SK-N-SH (cell line): ENCODE results near the gene RPS6KA5. TPM values are rescaled to one million over a fixed set of nuclear protein-coding genes. Genes with fewer than 3 reads are reported as not detected.

ENCODE experiments used
- CTCF ChIA-PET: fragments of 300-600, 350-600 bp; formaldehyde crosslinking; extraction: SDS; loops from one replicate; lab custom pipeline; 2021; lab: Yijun Ruan, JAX
- POLR2A ChIA-PET: fragments of 350-600 bp; sonication (Branson Sonifier 250); formaldehyde crosslinking; extraction: SDS; loops from one replicate; lab custom pipeline; 2020; ENCODE audit warnings: antibody characterized with exemption, inconsistent platforms; lab: Yijun Ruan, JAX
- DNase-seq: peaks from one replicate; pipeline ENCODE4 v3.0.0; 2012
- H2AFZ ChIP-seq: fragments of 200-600 bp; sonication (generic); 2 replicates; pipeline ENCODE4 v1.8.1; 2016; ENCODE audit warnings: antibody characterized with exemption, mild to moderate bottlenecking, low read depth
- H3F3A ChIP-seq: fragments of 200-600 bp; sonication (generic); replicated peaks from 2 replicates; pipeline ENCODE3; 2016; ENCODE audit warnings: antibody characterized with exemption, mild to moderate bottlenecking; ENCODE audit not compliant: insufficient read depth
- H3K27ac ChIP-seq, 2 experiments: fragments of 200-500 bp in 1 of 2; fragments of 200-600 bp in 1 of 2; sonication (Bioruptor generic) in 1 of 2; sonication (generic), shearing (Covaris generic) in 1 of 2; 2 replicates each; pipeline versions ENCODE4 v1.5.1 to v1.6.1; 2014 to 2016; ENCODE audit warnings: low read depth in 2 of 2, inconsistent platforms in 1 of 2, low read length in 1 of 2, mild to moderate bottlenecking in 1 of 2, mixed read lengths in 1 of 2
- H3K27me3 ChIP-seq: fragments of 200-600 bp; sonication (generic), shearing (Covaris generic); 2 replicates; pipeline ENCODE4 v1.6.1; 2016; ENCODE audit warnings: mixed run types; ENCODE audit not compliant: insufficient read depth
- H3K36me3 ChIP-seq, 2 experiments: fragments of 200-500 bp in 1 of 2; fragments of 200-600 bp in 1 of 2; sonication (Bioruptor generic) in 1 of 2; sonication (generic) in 1 of 2; replicated peaks in 1 of 2; 2 replicates each; pipeline versions ENCODE3 to v1.5.1; 2014 to 2016; ENCODE audit warnings: low read length in 1 of 2, mild to moderate bottlenecking in 1 of 2; ENCODE audit not compliant: insufficient read depth in 2 of 2, control insufficient read depth in 1 of 2
- H3K4me1 ChIP-seq, 2 experiments: fragments of 200-500 bp in 1 of 2; fragments of 200-600 bp in 1 of 2; sonication (Bioruptor generic) in 1 of 2; sonication (generic), shearing (Covaris generic) in 1 of 2; 2 replicates each; pipeline versions ENCODE4 v1.5.1 to v1.6.1; 2014 to 2016; ENCODE audit warnings: low read depth in 1 of 2, low read length in 1 of 2, mixed run types in 1 of 2; ENCODE audit not compliant: insufficient read depth in 2 of 2, control insufficient read depth in 1 of 2
- H3K4me2 ChIP-seq: fragments of 200-600 bp; sonication (generic), shearing (Covaris generic); 2 replicates; pipeline ENCODE4 v1.6.1; 2017; ENCODE audit warnings: mixed run types
- H3K4me3 ChIP-seq, 2 experiments: fragments of 200-500 bp in 1 of 2; fragments of 200-600 bp in 1 of 2; sonication (Bioruptor generic) in 1 of 2; sonication (generic), shearing (Covaris generic) in 1 of 2; 2 replicates each; pipeline versions ENCODE4 v1.5.1 to v1.8.1; 2014 to 2016; ENCODE audit warnings: low read depth in 2 of 2, inconsistent platforms in 1 of 2, low read length in 1 of 2, mild to moderate bottlenecking in 1 of 2, mixed read lengths in 1 of 2, moderate library complexity in 1 of 2
- H3K79me2 ChIP-seq: fragments of 200-600 bp; sonication (generic); 2 replicates; pipeline ENCODE4 v1.8.1; 2017; ENCODE audit warnings: mild to moderate bottlenecking; ENCODE audit not compliant: insufficient read depth
- H3K9ac ChIP-seq: fragments of 200-600 bp; sonication (generic); 2 replicates; pipeline ENCODE4 v1.6.1; 2017; ENCODE audit warnings: mixed run types
- H3K9me2 ChIP-seq: fragments of 200-600 bp; sonication (generic); 2 replicates; pipeline ENCODE4 v1.6.1; 2017; ENCODE audit warnings: mixed run types
- H3K9me3 ChIP-seq: fragments of 200-600 bp; sonication (generic); 2 replicates; pipeline ENCODE4 v1.6.1; 2017; ENCODE audit warnings: mixed run types, mild to moderate bottlenecking, moderate library complexity
- H4K20me1 ChIP-seq: fragments of 200-600 bp; sonication (generic); 2 replicates; pipeline ENCODE4 v1.6.1; 2017; ENCODE audit warnings: mild to moderate bottlenecking, mixed run types; ENCODE audit not compliant: insufficient read depth
- CHD2 ChIP-seq: fragments of 150-350 bp; IDR thresholded peaks from 2 replicates; pipeline ENCODE4 v1.6.1; 2018; ENCODE audit warnings: low read length; ENCODE audit not compliant: partially characterized antibody
- EP300 ChIP-seq, 2 experiments: IDR thresholded peaks; 2 replicates each; pipeline versions ENCODE4 v1.4.0 to v1.6.1; 2012; ENCODE audit warnings: borderline replicate concordance in 1 of 2, low read depth in 1 of 2, low read length in 1 of 2
- FOXM1 ChIP-seq: IDR thresholded peaks from 2 replicates; pipeline ENCODE4 v1.4.0; 2012; ENCODE audit warnings: low read depth, mild to moderate bottlenecking
- GABPA ChIP-seq: IDR thresholded peaks from 2 replicates; pipeline ENCODE4 v1.4.0; 2012; ENCODE audit warnings: low read depth, mild to moderate bottlenecking
- MXI1 ChIP-seq: IDR thresholded peaks from 2 replicates; pipeline ENCODE4 v1.6.1; 2012; ENCODE audit warnings: mild to moderate bottlenecking, low read depth, low read length, improper control_type of control experiment
- POLR2AphosphoS5 ChIP-seq: IDR thresholded peaks from 2 replicates; pipeline ENCODE4 v1.6.1; 2012; ENCODE audit warnings: low read depth, low read length
- RAD21 ChIP-seq: IDR thresholded peaks from 2 replicates; pipeline ENCODE4 v1.6.1; 2012; ENCODE audit warnings: mild to moderate bottlenecking, low read length
- RFX5 ChIP-seq: IDR thresholded peaks from 2 replicates; pipeline ENCODE4 v1.6.1; 2012; ENCODE audit warnings: mild to moderate bottlenecking, improper control_type of control experiment, low read length
- RXRA ChIP-seq: IDR thresholded peaks from 2 replicates; pipeline ENCODE4 v1.4.0; 2012; ENCODE audit warnings: low read depth, mild to moderate bottlenecking, borderline replicate concordance
- SIN3A ChIP-seq: IDR thresholded peaks from 2 replicates; pipeline ENCODE4 v1.6.1; 2012; ENCODE audit warnings: low read depth, mild to moderate bottlenecking, low read length, moderate library complexity, borderline replicate concordance
- SMC3 ChIP-seq: IDR thresholded peaks from 2 replicates; pipeline ENCODE4 v1.6.1; 2012; ENCODE audit warnings: low read depth, low read length, improper control_type of control experiment
- YY1 ChIP-seq: IDR thresholded peaks from 2 replicates; pipeline ENCODE4 v1.4.0; 2012; ENCODE audit warnings: low read depth, mild to moderate bottlenecking
- WGBS: methylation state at CpG from one replicate; pipeline ENCODE4 v1.1.6; 2017; ENCODE audit warnings: low lambda C conversion rate; 5-methylcytosine and 5-hydroxymethylcytosine counted together
- polyA plus RNA-seq, 3 experiments: library from polyadenylated mRNA; depleted of rRNA; stranded (reverse); fragments of >200 nt; gene quantifications; 2 replicates each; pipeline ENCODE4 v1.2.3, GENCODE V29; 2012
- TF ChIP-seq, protein P1 (sequence below): fragments of 150-350 bp; IDR thresholded peaks from 2 replicates; pipeline ENCODE4 v1.6.1; 2017; ENCODE audit warnings: antibody characterized with exemption, low read length, low read depth, borderline replicate concordance
- TF ChIP-seq, protein P2 (sequence below): IDR thresholded peaks from 2 replicates; pipeline ENCODE4 v1.4.0; 2012; ENCODE audit warnings: low read depth, borderline replicate concordance
- TF ChIP-seq, protein P3 (sequence below): IDR thresholded peaks from 2 replicates; pipeline ENCODE4 v1.4.0; 2012; ENCODE audit warnings: low read depth
- TF ChIP-seq, protein P4 (sequence below): IDR thresholded peaks from 2 replicates; pipeline ENCODE4; 2012
- TF ChIP-seq, protein P5 (sequence below): IDR thresholded peaks from 2 replicates; pipeline ENCODE4 v1.6.1; 2012; ENCODE audit warnings: mild to moderate bottlenecking, low read depth, low read length, moderate library complexity
- TF ChIP-seq, protein P6 (sequence below): fragments of 200-600 bp; sonication (generic); IDR thresholded peaks from 2 replicates; pipeline ENCODE4 v1.6.1; 2017; ENCODE audit warnings: antibody characterized with exemption, mild to moderate bottlenecking, moderate library complexity

RPS6KA5 gene
- polyA plus RNA-seq, 1 of the 3 experiments (the other 2 are of a cell fraction) = 0.67 TPM

DNA sequence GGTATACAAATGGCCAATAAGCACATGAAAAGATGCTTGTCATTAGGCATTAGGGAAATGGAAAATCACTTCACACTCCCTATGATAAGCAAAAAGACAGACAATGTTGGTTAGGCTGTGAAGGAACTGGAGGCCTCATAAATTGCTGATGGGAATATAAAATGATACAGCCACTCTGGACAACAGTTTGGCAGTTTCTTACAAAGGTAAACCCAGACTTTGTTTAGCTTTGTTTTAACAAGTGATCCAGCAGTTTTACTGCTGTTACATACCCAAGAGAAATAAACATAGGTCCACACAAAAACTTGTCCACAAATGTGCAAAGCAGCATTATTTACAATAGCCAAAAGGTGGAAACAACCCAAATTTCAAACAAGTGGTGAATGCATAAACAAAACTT is 5.4 kb downstream of the RPS6KA5 start:
- Histone ChIP-seq H3K4me2 (no peak overlapping the region), H3K4me1 (peaks cover 0 to 4% of the 10 kb centered on the region in 2 experiments; a peak in 2 of 4 replicates), H3K36me3 (no peaks in the 10 kb centered on the region), H3K4me3 (no peak overlapping the region), H3K27me3 (no peaks in the 10 kb centered on the region), H3K9me2 (no peaks in the 10 kb centered on the region), H3K9ac (no peak overlapping the region), H3K9me3 (no peaks in the 10 kb centered on the region), H3F3A (no peaks in the 10 kb centered on the region), H4K20me1 (no peaks in the 10 kb centered on the region), H3K27ac (no peak overlapping the region), H3K79me2 (no peaks in the 10 kb centered on the region), H2AFZ (no peak overlapping the region)
- DNase-seq = no peak
- ChIA-PET POLR2A (no interaction called here), CTCF (interaction anchor here (1.8 kb wide), 1 partner anchor 152 kb away, joined by 6 read pairs; no protein-coding TSS in a partner anchor)
- TF ChIP-seq GABPA (no peak), CHD2 (no peak), RFX5 (no peak), EP300 (IDR thresholded peaks at IDR 0.05; ENCODE audit: borderline replicate concordance in 1 of 2, low read depth in 1 of 2, low read length in 1 of 2) (no peak), SMC3 (no peak), RXRA (no peak), POLR2AphosphoS5 (no peak)
- TF ChIP-seq, protein P1, sequence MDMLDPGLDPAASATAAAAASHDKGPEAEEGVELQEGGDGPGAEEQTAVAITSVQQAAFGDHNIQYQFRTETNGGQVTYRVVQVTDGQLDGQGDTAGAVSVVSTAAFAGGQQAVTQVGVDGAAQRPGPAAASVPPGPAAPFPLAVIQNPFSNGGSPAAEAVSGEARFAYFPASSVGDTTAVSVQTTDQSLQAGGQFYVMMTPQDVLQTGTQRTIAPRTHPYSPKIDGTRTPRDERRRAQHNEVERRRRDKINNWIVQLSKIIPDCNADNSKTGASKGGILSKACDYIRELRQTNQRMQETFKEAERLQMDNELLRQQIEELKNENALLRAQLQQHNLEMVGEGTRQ = no peak
- TF ChIP-seq, protein P2, sequence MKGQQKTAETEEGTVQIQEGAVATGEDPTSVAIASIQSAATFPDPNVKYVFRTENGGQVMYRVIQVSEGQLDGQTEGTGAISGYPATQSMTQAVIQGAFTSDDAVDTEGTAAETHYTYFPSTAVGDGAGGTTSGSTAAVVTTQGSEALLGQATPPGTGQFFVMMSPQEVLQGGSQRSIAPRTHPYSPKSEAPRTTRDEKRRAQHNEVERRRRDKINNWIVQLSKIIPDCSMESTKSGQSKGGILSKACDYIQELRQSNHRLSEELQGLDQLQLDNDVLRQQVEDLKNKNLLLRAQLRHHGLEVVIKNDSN = no peak
- TF ChIP-seq, protein P3, sequence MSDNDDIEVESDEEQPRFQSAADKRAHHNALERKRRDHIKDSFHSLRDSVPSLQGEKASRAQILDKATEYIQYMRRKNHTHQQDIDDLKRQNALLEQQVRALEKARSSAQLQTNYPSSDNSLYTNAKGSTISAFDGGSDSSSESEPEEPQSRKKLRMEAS = no peak

DNA sequence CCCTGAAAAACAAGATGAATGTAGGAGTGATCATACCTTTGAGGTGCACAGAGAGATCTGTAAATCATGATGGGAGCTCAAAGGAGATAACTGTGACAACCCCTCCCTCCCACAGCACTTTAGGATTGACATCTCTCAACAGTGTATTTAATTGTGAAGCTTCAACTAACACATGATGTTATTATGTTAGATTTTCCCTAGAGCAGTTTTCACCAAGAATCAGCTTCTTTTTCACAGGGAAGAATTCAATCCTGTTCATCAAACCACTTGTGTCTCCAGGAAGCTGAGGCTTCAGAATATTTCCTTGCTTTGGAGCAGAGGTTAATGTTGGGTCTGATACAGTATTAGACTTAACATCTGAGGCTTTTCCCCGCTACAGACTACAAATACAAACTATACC is 11.8 kb downstream of the RPS6KA5 start:
- no peaks in the 10 kb centered on the region for H3F3A ChIP-seq
- no peak for DNase-seq
- H3K4me1 ChIP-seq = no peaks in the 10 kb centered on the region; a peak in 1 of 4 replicates
- no peak overlapping the region for H3K4me3 ChIP-seq
- H3K36me3 ChIP-seq = no peaks in the 10 kb centered on the region
- H3K9me2 ChIP-seq = no peaks in the 10 kb centered on the region
- ChIA-PET CTCF (interaction anchor here (1.5 to 2.0 kb wide), 3 partner anchors 10 to 124 kb away, joined by 5 to 7 read pairs (median 6); no protein-coding TSS in a partner anchor), POLR2A (no interaction called here)
- H3K4me2 ChIP-seq = no peak overlapping the region
- TF ChIP-seq SIN3A (no peak), MXI1 (no peak), YY1 (no peak), EP300 (IDR thresholded peaks at IDR 0.05; ENCODE audit: borderline replicate concordance in 1 of 2, low read depth in 1 of 2, low read length in 1 of 2) (no peak), RAD21 (no peak), SMC3 (no peak), FOXM1 (no peak)
- TF ChIP-seq, protein P4, sequence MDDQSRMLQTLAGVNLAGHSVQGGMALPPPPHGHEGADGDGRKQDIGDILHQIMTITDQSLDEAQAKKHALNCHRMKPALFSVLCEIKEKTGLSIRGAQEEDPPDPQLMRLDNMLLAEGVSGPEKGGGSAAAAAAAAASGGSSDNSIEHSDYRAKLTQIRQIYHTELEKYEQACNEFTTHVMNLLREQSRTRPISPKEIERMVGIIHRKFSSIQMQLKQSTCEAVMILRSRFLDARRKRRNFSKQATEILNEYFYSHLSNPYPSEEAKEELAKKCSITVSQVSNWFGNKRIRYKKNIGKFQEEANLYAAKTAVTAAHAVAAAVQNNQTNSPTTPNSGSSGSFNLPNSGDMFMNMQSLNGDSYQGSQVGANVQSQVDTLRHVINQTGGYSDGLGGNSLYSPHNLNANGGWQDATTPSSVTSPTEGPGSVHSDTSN = no peak
- TF ChIP-seq, protein P5, sequence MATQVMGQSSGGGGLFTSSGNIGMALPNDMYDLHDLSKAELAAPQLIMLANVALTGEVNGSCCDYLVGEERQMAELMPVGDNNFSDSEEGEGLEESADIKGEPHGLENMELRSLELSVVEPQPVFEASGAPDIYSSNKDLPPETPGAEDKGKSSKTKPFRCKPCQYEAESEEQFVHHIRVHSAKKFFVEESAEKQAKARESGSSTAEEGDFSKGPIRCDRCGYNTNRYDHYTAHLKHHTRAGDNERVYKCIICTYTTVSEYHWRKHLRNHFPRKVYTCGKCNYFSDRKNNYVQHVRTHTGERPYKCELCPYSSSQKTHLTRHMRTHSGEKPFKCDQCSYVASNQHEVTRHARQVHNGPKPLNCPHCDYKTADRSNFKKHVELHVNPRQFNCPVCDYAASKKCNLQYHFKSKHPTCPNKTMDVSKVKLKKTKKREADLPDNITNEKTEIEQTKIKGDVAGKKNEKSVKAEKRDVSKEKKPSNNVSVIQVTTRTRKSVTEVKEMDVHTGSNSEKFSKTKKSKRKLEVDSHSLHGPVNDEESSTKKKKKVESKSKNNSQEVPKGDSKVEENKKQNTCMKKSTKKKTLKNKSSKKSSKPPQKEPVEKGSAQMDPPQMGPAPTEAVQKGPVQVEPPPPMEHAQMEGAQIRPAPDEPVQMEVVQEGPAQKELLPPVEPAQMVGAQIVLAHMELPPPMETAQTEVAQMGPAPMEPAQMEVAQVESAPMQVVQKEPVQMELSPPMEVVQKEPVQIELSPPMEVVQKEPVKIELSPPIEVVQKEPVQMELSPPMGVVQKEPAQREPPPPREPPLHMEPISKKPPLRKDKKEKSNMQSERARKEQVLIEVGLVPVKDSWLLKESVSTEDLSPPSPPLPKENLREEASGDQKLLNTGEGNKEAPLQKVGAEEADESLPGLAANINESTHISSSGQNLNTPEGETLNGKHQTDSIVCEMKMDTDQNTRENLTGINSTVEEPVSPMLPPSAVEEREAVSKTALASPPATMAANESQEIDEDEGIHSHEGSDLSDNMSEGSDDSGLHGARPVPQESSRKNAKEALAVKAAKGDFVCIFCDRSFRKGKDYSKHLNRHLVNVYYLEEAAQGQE = no peak
- TF ChIP-seq, protein P6, sequence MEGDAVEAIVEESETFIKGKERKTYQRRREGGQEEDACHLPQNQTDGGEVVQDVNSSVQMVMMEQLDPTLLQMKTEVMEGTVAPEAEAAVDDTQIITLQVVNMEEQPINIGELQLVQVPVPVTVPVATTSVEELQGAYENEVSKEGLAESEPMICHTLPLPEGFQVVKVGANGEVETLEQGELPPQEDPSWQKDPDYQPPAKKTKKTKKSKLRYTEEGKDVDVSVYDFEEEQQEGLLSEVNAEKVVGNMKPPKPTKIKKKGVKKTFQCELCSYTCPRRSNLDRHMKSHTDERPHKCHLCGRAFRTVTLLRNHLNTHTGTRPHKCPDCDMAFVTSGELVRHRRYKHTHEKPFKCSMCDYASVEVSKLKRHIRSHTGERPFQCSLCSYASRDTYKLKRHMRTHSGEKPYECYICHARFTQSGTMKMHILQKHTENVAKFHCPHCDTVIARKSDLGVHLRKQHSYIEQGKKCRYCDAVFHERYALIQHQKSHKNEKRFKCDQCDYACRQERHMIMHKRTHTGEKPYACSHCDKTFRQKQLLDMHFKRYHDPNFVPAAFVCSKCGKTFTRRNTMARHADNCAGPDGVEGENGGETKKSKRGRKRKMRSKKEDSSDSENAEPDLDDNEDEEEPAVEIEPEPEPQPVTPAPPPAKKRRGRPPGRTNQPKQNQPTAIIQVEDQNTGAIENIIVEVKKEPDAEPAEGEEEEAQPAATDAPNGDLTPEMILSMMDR = no peak
- TF ChIP-seq, all 33 proteins: peak for 0
- no peak overlapping the region for H3K9ac ChIP-seq
- H4K20me1 ChIP-seq = no peaks in the 10 kb centered on the region
- no peaks in the 10 kb centered on the region for H3K79me2 ChIP-seq
- WGBS = 90% methylated on average over 1 of the region's 1 CpG
- H3K27ac ChIP-seq = no peak overlapping the region
- no peak overlapping the region for H2AFZ ChIP-seq
- no peaks in the 10 kb centered on the region for H3K9me3 ChIP-seq
- H3K27me3 ChIP-seq = no peaks in the 10 kb centered on the region
